Activated B cell treated with CpG ODN at 0.5 μM for 24 hours (primary cell): ENCODE data around the gene WNT7B. TPM values are rescaled to one million over a fixed set of nuclear protein-coding genes. Genes with fewer than 3 reads are reported as not detected.

Source experiments
- ATAC-seq: fragments of 200-7000 bp; cut with Tn5 transposase; one replicate; pipeline ENCODE4 v1.10.0; 2021; ENCODE audit warnings: low read depth, mild to moderate bottlenecking, moderate library complexity
- CTCF ChIA-PET: fragments of 350-600 bp; sonication (Branson Sonifier 250); formaldehyde crosslinking; loops from one replicate; lab custom pipeline; 2021; ENCODE audit warnings: antibody characterized with exemption; lab: Charles Lee
- POLR2A ChIA-PET: fragments of 350-600 bp; sonication (Branson Sonifier 250); formaldehyde crosslinking; loops from one replicate; lab custom pipeline; 2021; ENCODE audit warnings: antibody characterized with exemption; lab: Charles Lee
- DNase-seq: peaks from one replicate; pipeline ENCODE4 v3.0.0; 2022
- H3K27ac Mint-ChIP-seq: one replicate; pipeline ENCODE4 v1.8.0; 2020; ENCODE audit warnings: mixed read lengths
- H3K27me3 Mint-ChIP-seq: one replicate; pipeline ENCODE4 v1.8.0; 2021; ENCODE audit warnings: mixed read lengths
- H3K36me3 Mint-ChIP-seq: one replicate; pipeline ENCODE4 v1.8.0; 2021; ENCODE audit warnings: low read depth, mixed read lengths
- H3K4me1 Mint-ChIP-seq: one replicate; pipeline ENCODE4 v1.8.0; 2021; ENCODE audit warnings: mixed read lengths
- H3K4me3 Mint-ChIP-seq: one replicate; pipeline ENCODE4 v1.8.0; 2020; ENCODE audit warnings: mild to moderate bottlenecking, mixed read lengths
- H3K9me3 Mint-ChIP-seq: one replicate; pipeline ENCODE4 v1.8.0; 2020; ENCODE audit warnings: mixed read lengths
- CTCF ChIP-seq: fragments of 200-600 bp; IDR thresholded peaks from one replicate; pipeline ENCODE4 v1.8.0; 2022; ENCODE audit warnings: antibody characterized with exemption, mild to moderate bottlenecking
- intact Hi-C: fragments of 100-400 bp; cut with micrococcal nuclease; formaldehyde crosslinking; loops from one replicate; pipeline ENCODE4 v1.15.1; 2024
- total RNA-seq: library from RNA; stranded (reverse); gene quantifications from 2 replicates; pipeline ENCODE4 v1.2.3, GENCODE V29; 2022

Gene WNT7B
- total RNA-seq, 1 donor from 2014 or later, result not detected

- H3K9me3 Mint-ChIP-seq, result peaks cover 5% of the 10 kb centered on the region
- no peak for DNase-seq
Observed at GRCh38 chr22:46008836-46009596, 32.1 kb upstream of the WNT7B start.

GRCh38 chr22:46008291-46008690 is 31.3 kb upstream of the WNT7B start:
- intact Hi-C loops, result no loop called here
- ATAC-seq, result no peak
- ChIA-PET CTCF (interaction anchor here (0.8 to 5.3 kb wide), 5 partner anchors 9 to 112 kb away, joined by 3 to 153 read pairs (median 31); no protein-coding TSS in a partner anchor), POLR2A (interaction anchor here (0.6 kb wide), 1 partner anchor 555 kb away, joined by 7 read pairs; no protein-coding TSS in a partner anchor)
- Mint-ChIP-seq H3K27me3 (no peaks in the 10 kb centered on the region), H3K4me3 (no peak overlapping the region), H3K27ac (no peak overlapping the region), H3K36me3 (no peaks in the 10 kb centered on the region), H3K4me1 (peaks cover 15% of the 10 kb centered on the region), H3K9me3 (peaks cover 5% of the 10 kb centered on the region)
- DNase-seq, result no peak
- no peak for TF ChIP-seq CTCF

More at GRCh38 chr22:46008836-46009596, 32.1 kb upstream of the WNT7B start:
- no peak for TF ChIP-seq CTCF
- intact Hi-C loops, result no loop called here
- no peak for ATAC-seq
- Mint-ChIP-seq H3K27me3 (no peaks in the 10 kb centered on the region), H3K4me1 (peaks cover 15% of the 10 kb centered on the region), H3K27ac (no peak overlapping the region), H3K4me3 (no peak overlapping the region), H3K36me3 (peaks cover 3% of the 10 kb centered on the region)
- ChIA-PET POLR2A (interaction anchor here (0.6 kb wide), 1 partner anchor 554 kb away, joined by 7 read pairs; no protein-coding TSS in a partner anchor), CTCF (interaction anchor here (0.8 to 5.3 kb wide), 2 partner anchors 14 to 106 kb away, joined by 3 to 153 read pairs; no protein-coding TSS in a partner anchor)

DNA sequence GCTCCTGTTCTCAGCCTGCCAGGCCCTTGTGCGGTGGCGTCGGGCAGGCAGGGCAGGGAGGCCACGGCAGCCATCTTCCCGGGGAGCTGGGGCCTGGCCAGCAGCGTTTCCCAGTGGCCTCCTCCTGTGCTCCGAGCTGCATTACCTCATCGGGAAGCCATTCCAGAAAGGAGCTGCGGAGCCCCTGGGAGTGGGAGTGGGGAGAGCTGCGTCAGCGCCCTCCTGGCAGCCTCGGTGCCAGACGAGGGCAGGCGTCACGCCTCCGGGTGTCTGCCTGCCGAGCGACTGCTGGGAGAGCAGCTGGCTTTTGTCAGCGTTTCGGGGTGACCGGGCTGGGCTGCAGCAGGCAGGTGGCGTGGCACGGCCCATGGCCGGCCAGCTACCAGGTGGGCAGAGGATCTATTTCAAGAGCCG is 30.9 kb upstream of the WNT7B start:
- Mint-ChIP-seq H3K27ac (no peak overlapping the region), H3K36me3 (no peaks in the 10 kb centered on the region), H3K27me3 (no peaks in the 10 kb centered on the region), H3K9me3 (peaks cover 5% of the 10 kb centered on the region), H3K4me3 (no peak overlapping the region), H3K4me1 (peaks cover 12% of the 10 kb centered on the region)
- no peak for DNase-seq
- TF ChIP-seq CTCF, result no peak
- POLR2A ChIA-PET, result interaction anchor here (0.6 kb wide), 1 partner anchor 71 kb away, joined by 3 read pairs; no protein-coding TSS in a partner anchor
- intact Hi-C loops, result no loop called here
- CTCF ChIA-PET, result interaction anchor here (0.8 to 5.3 kb wide), 5 partner anchors 10 to 113 kb away, joined by 3 to 153 read pairs (median 31); no protein-coding TSS in a partner anchor
- ATAC-seq, result no peak

DNA sequence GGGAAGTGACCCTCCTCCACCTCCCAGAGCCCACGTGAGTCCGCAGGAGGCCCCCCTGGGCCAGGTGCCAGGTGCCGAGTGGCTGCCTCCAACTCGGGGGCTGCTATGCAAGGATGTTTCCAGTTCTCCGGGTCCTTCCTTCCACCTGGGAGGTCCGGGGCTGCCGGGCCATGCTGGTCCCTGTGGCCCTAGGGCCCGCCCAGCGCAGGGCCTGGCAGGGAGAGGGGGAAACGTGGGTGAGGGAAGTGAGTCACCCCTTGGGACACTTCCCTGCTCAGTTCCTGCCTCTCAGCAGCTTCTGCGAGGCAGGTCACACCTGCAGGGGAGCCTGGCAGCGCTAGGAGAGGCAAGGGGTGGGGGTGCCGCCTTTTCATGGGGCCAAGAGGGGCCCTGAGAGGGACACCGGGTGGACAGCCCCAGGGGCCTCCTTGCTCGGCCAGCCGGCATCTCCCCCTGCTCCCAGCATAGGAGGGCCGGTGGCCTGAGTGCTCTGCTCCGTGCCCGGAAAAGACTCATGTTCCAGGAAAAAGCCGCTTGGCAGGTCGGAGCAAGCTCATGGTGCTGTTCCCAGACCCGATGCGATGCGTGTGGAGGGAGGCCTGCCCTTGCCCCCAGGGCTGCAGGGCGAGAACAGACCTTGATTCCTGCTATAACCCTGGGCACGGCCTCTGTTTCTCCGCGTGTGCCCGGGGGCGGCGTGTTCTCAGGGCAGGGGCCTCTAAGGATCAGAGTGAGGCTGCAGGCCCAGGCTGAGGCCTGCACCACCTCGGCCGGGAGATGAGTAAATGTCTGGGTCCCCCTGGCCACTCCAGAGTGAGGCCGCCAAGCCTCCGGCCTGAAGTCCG is 30.3 kb upstream of the WNT7B start:
- Mint-ChIP-seq H3K27me3 (no peaks in the 10 kb centered on the region), H3K4me1 (peaks cover 12% of the 10 kb centered on the region), H3K27ac (no peak overlapping the region), H3K4me3 (no peak overlapping the region), H3K36me3 (no peaks in the 10 kb centered on the region), H3K9me3 (peaks cover 5% of the 10 kb centered on the region)
- ATAC-seq (no peak), DNase-seq (no peak)
- ChIA-PET POLR2A (interaction anchor here (0.6 to 2.4 kb wide), 4 partner anchors 11 to 109 kb away, joined by 3 to 31 read pairs (median 8); no protein-coding TSS in a partner anchor), CTCF (interaction anchor here (0.8 to 5.3 kb wide), 24 partner anchors 10 to 343 kb away, joined by 3 to 153 read pairs (median 4); partner anchors contain the start of gene TTC38)
- intact Hi-C loops, result no loop called here
- no peak for TF ChIP-seq CTCF
